Measurements from ENCODE around the gene GAA. TPM values are rescaled to one million over a fixed set of nuclear protein-coding genes. Genes with fewer than 3 reads are reported as not detected.

GAA gene
- total RNA-seq, 1 experiment from 2014 or later, result 7.5 TPM

DNA sequence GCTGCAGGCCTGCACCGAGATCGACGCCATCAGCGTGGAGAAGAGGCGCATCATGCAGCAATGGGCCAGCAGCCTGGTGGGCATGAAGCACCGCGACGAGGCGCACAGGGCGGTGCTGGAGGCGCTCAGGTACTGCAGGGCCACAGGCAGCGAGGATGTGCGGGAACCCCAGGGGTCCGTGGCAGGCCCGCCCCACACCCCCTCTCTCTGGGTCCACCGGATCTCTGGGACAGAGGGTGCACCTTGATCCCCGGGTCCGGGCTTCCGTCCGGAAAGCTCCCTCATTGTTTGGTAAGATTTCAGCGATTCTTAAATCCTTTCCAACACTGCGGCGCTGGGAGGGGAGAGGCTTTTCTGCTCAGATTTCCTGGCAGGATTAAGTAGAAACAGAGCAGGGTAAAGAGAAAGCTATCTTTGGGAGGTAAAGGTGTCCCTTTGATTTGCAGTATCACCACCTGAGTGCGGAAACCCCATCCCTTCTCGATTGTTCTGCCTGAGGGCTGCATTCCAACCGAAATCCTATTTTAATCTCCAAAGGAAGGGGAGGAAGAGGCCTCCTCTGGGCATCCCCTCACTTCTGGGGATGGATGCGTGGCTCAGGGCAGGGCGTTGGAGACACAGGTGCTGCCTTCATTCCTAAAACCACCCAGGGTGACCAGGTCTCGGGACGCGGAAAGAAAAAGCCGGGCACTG is 35.8 kb upstream of the GAA start:
- H3K27me3 ChIP-seq (replicated peaks; ENCODE audit: insufficient read depth, low read depth, low read length, poor library complexity), result no peaks in the 10 kb centered on the region
- H3K4me1 ChIP-seq (ENCODE audit: insufficient read depth, low read length, poor library complexity, severe bottlenecking), result no peaks in the 10 kb centered on the region
- no peaks in the 10 kb centered on the region for H3K9me3 ChIP-seq (ENCODE audit: low read depth, low read length, poor library complexity, severe bottlenecking)
- CTCF ChIA-PET, result no interaction called here
- H3K36me3 ChIP-seq (ENCODE audit: insufficient read depth, low read length, poor library complexity, severe bottlenecking), result no peaks in the 10 kb centered on the region
- TF ChIP-seq EZH2 (IDR thresholded peaks at IDR 0.05; ENCODE audit: borderline replicate concordance, low read depth, low read length, poor library complexity, severe bottlenecking), result no peak
- TF ChIP-seq, protein P1, sequence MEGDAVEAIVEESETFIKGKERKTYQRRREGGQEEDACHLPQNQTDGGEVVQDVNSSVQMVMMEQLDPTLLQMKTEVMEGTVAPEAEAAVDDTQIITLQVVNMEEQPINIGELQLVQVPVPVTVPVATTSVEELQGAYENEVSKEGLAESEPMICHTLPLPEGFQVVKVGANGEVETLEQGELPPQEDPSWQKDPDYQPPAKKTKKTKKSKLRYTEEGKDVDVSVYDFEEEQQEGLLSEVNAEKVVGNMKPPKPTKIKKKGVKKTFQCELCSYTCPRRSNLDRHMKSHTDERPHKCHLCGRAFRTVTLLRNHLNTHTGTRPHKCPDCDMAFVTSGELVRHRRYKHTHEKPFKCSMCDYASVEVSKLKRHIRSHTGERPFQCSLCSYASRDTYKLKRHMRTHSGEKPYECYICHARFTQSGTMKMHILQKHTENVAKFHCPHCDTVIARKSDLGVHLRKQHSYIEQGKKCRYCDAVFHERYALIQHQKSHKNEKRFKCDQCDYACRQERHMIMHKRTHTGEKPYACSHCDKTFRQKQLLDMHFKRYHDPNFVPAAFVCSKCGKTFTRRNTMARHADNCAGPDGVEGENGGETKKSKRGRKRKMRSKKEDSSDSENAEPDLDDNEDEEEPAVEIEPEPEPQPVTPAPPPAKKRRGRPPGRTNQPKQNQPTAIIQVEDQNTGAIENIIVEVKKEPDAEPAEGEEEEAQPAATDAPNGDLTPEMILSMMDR (conservative IDR thresholded peaks at IDR 0.05; ENCODE audit: low read depth, low read length), result no peak
- DNase-seq (ENCODE audit: low spot score), result no peak
- BruUV-seq (replicated peaks), result no TSS peak
- POLR2A ChIA-PET (ENCODE audit: low non-redundant PET), result no interaction called here
- no peak overlapping the region for H3K4me3 ChIP-seq (ENCODE audit: low read depth, low read length, poor library complexity, severe bottlenecking)
- no peak overlapping the region for H3K27ac ChIP-seq (ENCODE audit: low read depth, low read length, poor library complexity, severe bottlenecking)
- intact Hi-C loops (cut with micrococcal nuclease; ENCODE audit: unreplicated experiment), result no loop called here

DNA sequence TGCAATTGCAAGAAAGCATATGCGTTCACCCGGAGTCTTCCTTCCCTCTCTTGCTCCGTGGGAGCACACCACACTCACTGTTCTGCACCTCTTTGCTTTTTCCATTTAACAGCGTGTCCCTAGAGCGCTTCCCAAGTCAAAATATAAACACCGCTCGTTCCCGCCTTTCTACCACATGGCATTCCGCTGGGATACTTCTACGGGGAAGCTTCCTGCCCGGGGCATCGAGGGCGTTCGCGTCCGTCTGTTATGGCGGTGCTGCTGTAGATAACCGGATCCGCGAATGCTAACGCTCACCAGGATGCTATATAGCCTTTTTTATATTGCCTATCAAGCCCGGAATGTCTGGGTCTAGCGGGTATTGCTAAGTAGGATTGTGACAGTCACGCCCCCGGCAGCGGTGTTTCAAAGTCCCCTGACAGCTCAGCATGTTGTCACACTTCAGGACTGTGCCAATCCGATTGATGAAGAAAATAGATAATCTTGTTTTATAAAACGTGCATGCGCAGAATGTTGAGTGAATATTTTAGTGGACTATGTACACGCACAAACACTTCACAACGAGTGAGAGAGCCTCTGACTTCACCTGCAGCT is 33.9 kb upstream of the GAA start:
- H3K4me1 ChIP-seq (ENCODE audit: insufficient read depth, low read length, poor library complexity, severe bottlenecking), result peaks cover 6% of the 10 kb centered on the region
- intact Hi-C loops (cut with micrococcal nuclease; ENCODE audit: unreplicated experiment), result no loop called here
- no peak overlapping the region for H3K27ac ChIP-seq (ENCODE audit: low read depth, low read length, poor library complexity, severe bottlenecking)
- H3K27me3 ChIP-seq (replicated peaks; ENCODE audit: insufficient read depth, low read depth, low read length, poor library complexity), result no peaks in the 10 kb centered on the region
- ChIA-PET POLR2A (ENCODE audit: low non-redundant PET) (no interaction called here), CTCF (no interaction called here)
- DNase-seq (ENCODE audit: low spot score), result no peak
- no peak for TF ChIP-seq EZH2 (IDR thresholded peaks at IDR 0.05; ENCODE audit: borderline replicate concordance, low read depth, low read length, poor library complexity, severe bottlenecking)
- TF ChIP-seq, protein P1 (conservative IDR thresholded peaks at IDR 0.05; ENCODE audit: low read depth, low read length), result no peak
- no peaks in the 10 kb centered on the region for H3K36me3 ChIP-seq (ENCODE audit: insufficient read depth, low read length, poor library complexity, severe bottlenecking)
- no peaks in the 10 kb centered on the region for H3K9me3 ChIP-seq (ENCODE audit: low read depth, low read length, poor library complexity, severe bottlenecking)
- no peak overlapping the region for H3K4me3 ChIP-seq (ENCODE audit: low read depth, low read length, poor library complexity, severe bottlenecking)
- no TSS peak for BruUV-seq (replicated peaks)

DNA sequence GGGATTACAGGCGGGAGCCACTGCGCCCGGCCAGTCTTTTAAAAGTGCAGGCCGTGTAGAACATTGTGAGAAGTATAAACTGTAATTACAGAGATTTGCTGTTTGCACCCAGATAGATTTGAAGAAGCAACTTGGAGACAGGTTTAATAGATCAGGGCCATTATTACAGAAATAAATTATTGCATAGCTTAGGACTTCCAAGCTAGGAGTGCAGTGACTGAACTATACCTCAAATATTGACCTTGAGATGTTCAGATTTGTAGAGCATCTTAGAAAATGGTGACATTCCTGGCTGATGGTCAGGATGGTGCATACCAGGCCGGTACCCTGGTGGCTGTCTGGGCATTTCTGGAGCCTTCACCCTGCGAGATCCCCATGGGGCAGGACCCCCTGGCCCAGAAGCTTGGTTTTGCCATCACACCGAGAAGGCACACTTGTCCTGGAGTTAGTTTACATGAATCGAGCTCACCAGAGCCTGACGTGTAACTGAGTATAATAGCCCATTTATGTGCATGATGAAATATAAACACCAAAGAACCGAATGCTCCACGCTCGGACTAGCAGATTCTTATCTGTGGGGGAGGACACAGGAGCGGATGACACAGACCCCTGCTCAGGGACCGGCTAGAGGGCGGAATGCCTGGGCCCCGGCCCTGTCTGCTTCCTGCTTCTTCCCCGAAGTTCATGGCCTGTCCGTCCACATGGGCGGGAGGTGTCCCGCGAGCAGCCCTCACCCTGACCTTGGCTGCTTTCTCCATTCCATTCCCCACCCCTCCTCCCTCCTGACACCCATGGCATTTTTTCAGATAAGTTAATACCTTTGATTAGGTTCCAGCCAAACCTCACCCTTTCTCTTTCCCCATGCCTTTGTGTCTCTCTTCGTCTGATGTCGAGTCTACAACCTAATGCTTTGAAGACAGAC is 32.8 kb upstream of the GAA start:
- Histone ChIP-seq H3K27me3 (replicated peaks; ENCODE audit: insufficient read depth, low read depth, low read length, poor library complexity) (no peaks in the 10 kb centered on the region), H3K4me1 (ENCODE audit: insufficient read depth, low read length, poor library complexity, severe bottlenecking) (peaks cover 6% of the 10 kb centered on the region), H3K9me3 (ENCODE audit: low read depth, low read length, poor library complexity, severe bottlenecking) (no peaks in the 10 kb centered on the region), H3K4me3 (ENCODE audit: low read depth, low read length, poor library complexity, severe bottlenecking) (no peak overlapping the region), H3K36me3 (ENCODE audit: insufficient read depth, low read length, poor library complexity, severe bottlenecking) (no peaks in the 10 kb centered on the region), H3K27ac (ENCODE audit: low read depth, low read length, poor library complexity, severe bottlenecking) (no peak overlapping the region)
- no peak for DNase-seq (ENCODE audit: low spot score)
- TF ChIP-seq, protein P1 (conservative IDR thresholded peaks at IDR 0.05; ENCODE audit: low read depth, low read length), result no peak
- no peak for TF ChIP-seq EZH2 (IDR thresholded peaks at IDR 0.05; ENCODE audit: borderline replicate concordance, low read depth, low read length, poor library complexity, severe bottlenecking)
- POLR2A ChIA-PET (ENCODE audit: low non-redundant PET), result no interaction called here
- CTCF ChIA-PET, result no interaction called here
- intact Hi-C loops (cut with micrococcal nuclease; ENCODE audit: unreplicated experiment), result no loop called here
- no TSS peak for BruUV-seq (replicated peaks)

All from A673 (cell line).